BE2C (cell line): ENCODE results near the gene GPC5.

ENCODE experiments used
- DNase-seq: peaks from one replicate; pipeline ENCODE4 v3.0.0-alpha.2; 2020
- H3K27me3 ChIP-seq: fragments of 250-450 bp; sonication (Bioruptor Pico); 2 replicates; pipeline ENCODE4 v1.5.1; 2020; ENCODE audit warnings: mild to moderate bottlenecking
- H3K36me3 ChIP-seq: fragments of 250-450 bp; sonication (Bioruptor Pico); 2 replicates; pipeline ENCODE4 v1.5.1; 2020; ENCODE audit warnings: mild to moderate bottlenecking
- H3K4me1 ChIP-seq: fragments of 250-450 bp; sonication (Bioruptor Pico); 2 replicates; pipeline ENCODE4 v1.5.1; 2020
- H3K4me3 ChIP-seq: 2 replicates; pipeline ENCODE4 v1.5.1; 2011; ENCODE audit warnings: low read depth, low read length
- H3K9me3 ChIP-seq: fragments of 250-450 bp; sonication (Bioruptor Pico); 2 replicates; pipeline ENCODE4 v1.5.1; 2020
- CTCF ChIP-seq: IDR thresholded peaks from 2 replicates; pipeline ENCODE4 v1.5.1; 2012; ENCODE audit warnings: mild to moderate bottlenecking, low read depth, low read length

Gene GPC5

GRCh38 chr13:92029641-92030040, 631.2 kb downstream of the GPC5 start:
- Histone ChIP-seq H3K36me3 (no peaks in the 10 kb centered on the region), H3K9me3 (no peaks in the 10 kb centered on the region), H3K4me3 (no peak overlapping the region), H3K4me1 (peaks cover 3% of the 10 kb centered on the region; the same call in 1 of the 2 replicates), H3K27me3 (no peaks in the 10 kb centered on the region)
- no peak for DNase-seq
- no peak for TF ChIP-seq CTCF

- Histone ChIP-seq H3K36me3 (no peaks in the 10 kb centered on the region), H3K4me3 (no peak overlapping the region), H3K4me1 (no peaks in the 10 kb centered on the region), H3K27me3 (no peaks in the 10 kb centered on the region), H3K9me3 (no peaks in the 10 kb centered on the region)
- TF ChIP-seq CTCF, result no peak
- no peak for DNase-seq
These were observed 640.5 kb downstream of the GPC5 start for GRCh38 chr13:92038905-92039304.

- peaks cover 4% of the 10 kb centered on the region; the same call in 1 of the 2 replicates for H3K4me1 ChIP-seq
- no peak for TF ChIP-seq CTCF
- no peak for DNase-seq
- no peak overlapping the region for H3K4me3 ChIP-seq
- H3K36me3 ChIP-seq, result no peaks in the 10 kb centered on the region
- H3K27me3 ChIP-seq, result no peaks in the 10 kb centered on the region
- no peaks in the 10 kb centered on the region for H3K9me3 ChIP-seq
These were observed 644.1 kb downstream of the GPC5 start for GRCh38 chr13:92042522-92042921.

- Histone ChIP-seq H3K27me3 (no peaks in the 10 kb centered on the region), H3K4me1 (peaks cover 4% of the 10 kb centered on the region; the same call in 1 of the 2 replicates), H3K36me3 (no peaks in the 10 kb centered on the region), H3K4me3 (no peak overlapping the region), H3K9me3 (no peaks in the 10 kb centered on the region)
- no peak for DNase-seq
- TF ChIP-seq CTCF, result no peak
These were observed 645.9 kb downstream of the GPC5 start for GRCh38 chr13:92044351-92044750.

- H3K4me3 ChIP-seq, result no peak overlapping the region
- no peak for DNase-seq
- H3K27me3 ChIP-seq, result no peaks in the 10 kb centered on the region
These were observed 656.0 kb downstream of the GPC5 start for GRCh38 chr13:92054389-92054788.

GRCh38 chr13:92074658-92075057, 676.2 kb downstream of the GPC5 start:
- no peaks in the 10 kb centered on the region for H3K36me3 ChIP-seq
- H3K27me3 ChIP-seq, result no peaks in the 10 kb centered on the region
- TF ChIP-seq CTCF, result peak; percentile 85
- no peaks in the 10 kb centered on the region for H3K4me1 ChIP-seq
- H3K4me3 ChIP-seq, result no peak overlapping the region
- DNase-seq, result peak; percentile 48
- H3K9me3 ChIP-seq, result no peaks in the 10 kb centered on the region

More at GRCh38 chr13:92054389-92054788, 656.0 kb downstream of the GPC5 start:
- H3K9me3 ChIP-seq, result no peaks in the 10 kb centered on the region
- H3K4me1 ChIP-seq, result no peaks in the 10 kb centered on the region
- no peaks in the 10 kb centered on the region for H3K36me3 ChIP-seq
- no peak for TF ChIP-seq CTCF
